ENCODE data around the gene PMAIP1.

DNA sequence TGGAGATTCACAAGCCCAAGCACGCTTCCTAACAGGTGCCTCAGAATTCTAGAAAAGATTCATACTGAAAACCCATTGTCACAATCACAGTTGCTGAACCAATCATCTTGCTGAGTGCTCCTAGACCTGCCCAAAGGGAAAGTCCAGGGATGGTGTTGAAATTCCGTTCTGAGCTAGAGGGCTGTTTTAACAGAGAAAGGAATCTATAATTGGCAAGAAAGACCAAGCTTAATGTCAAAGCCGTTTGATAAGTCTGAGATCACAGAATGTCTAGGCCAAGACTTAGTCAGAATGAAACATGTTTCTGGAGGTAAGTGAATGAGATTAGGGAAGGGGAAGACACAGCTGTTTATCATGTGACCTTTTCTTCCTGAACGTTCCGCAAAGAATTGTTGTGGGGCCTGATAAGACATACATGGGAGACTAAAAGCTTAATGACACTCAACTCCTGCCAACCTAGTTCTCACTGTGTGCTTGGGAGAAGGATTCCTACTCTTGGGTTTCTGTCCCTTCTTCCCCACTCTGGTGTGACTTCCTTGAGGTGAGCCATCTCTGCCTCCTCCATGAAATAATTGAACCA lies 27.5 kb downstream of the PMAIP1 start:
- TF ChIP-seq, protein P1, sequence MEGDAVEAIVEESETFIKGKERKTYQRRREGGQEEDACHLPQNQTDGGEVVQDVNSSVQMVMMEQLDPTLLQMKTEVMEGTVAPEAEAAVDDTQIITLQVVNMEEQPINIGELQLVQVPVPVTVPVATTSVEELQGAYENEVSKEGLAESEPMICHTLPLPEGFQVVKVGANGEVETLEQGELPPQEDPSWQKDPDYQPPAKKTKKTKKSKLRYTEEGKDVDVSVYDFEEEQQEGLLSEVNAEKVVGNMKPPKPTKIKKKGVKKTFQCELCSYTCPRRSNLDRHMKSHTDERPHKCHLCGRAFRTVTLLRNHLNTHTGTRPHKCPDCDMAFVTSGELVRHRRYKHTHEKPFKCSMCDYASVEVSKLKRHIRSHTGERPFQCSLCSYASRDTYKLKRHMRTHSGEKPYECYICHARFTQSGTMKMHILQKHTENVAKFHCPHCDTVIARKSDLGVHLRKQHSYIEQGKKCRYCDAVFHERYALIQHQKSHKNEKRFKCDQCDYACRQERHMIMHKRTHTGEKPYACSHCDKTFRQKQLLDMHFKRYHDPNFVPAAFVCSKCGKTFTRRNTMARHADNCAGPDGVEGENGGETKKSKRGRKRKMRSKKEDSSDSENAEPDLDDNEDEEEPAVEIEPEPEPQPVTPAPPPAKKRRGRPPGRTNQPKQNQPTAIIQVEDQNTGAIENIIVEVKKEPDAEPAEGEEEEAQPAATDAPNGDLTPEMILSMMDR (IDR thresholded peaks at IDR 0.05 in 8 of 11, conservative IDR thresholded peaks at IDR 0.05 in 3 of 11), result no peak
- TF ChIP-seq POLR2A (IDR thresholded peaks at IDR 0.05) (no peak), POLR2AphosphoS5 (IDR thresholded peaks at IDR 0.05) (no peak)

Data from spleen (tissue), 7 donors.